HepG2 (cell line): ENCODE measurements around the gene CCDC33. TPM values are rescaled to one million over a fixed set of nuclear protein-coding genes. Genes with fewer than 3 reads are reported as not detected.

Experiments used
- ATAC-seq: fragments of 200-7000 bp; cut with Tn5 transposase; 3 replicates; pipeline ENCODE4 v1.9.1; 2020; ENCODE audit warnings: mild to moderate bottlenecking, moderate library complexity
- BruUV-seq: library from RNA; stranded (reverse); fragments of 400-500 nt; replicated peaks from 2 replicates; lab custom pipeline; 2021; lab: Mats Ljungman, UMichigan
- CTCF ChIA-PET: fragments of 300-600 bp; formaldehyde crosslinking; extraction: SDS; loops from one replicate; lab custom pipeline; 2021; ENCODE audit warnings: low total read pairs, inconsistent platforms, low intra/inter-chr PET ratio; lab: Yijun Ruan, JAX
- POLR2A ChIA-PET: fragments of 350-600 bp; sonication (Branson Sonifier 250); formaldehyde crosslinking; loops from one replicate; lab custom pipeline; 2020; ENCODE audit warnings: antibody characterized with exemption, inconsistent platforms; lab: Yijun Ruan, JAX
- DNase-seq: peaks from one replicate; pipeline ENCODE4 v3.0.0-alpha.2; 2015; ENCODE audit warnings: low spot score
- FAIRE-seq: peaks from 3 replicates; lab custom pipeline; 2011; peaks lifted over from hg19 to GRCh38; lab: Jason Lieb, UNC
- H2AFZ ChIP-seq: one replicate; pipeline ENCODE4 v1.6.1; 2011; ENCODE audit warnings: low read length, inconsistent platforms
- H3K27ac ChIP-seq: fragments of 300-600 bp; 3 replicates; pipeline ENCODE4 v1.8.0; 2011; ENCODE audit warnings: mixed run types, mild to moderate bottlenecking, mixed read lengths, low read length, inconsistent platforms; ENCODE audit not compliant: insufficient read depth; ENCODE audit errors: extremely low read length
- H3K27me3 ChIP-seq, 2 experiments: fragments of 200-600 bp in 1 of 2; 2 replicates in 1 of 2; 3 replicates in 1 of 2; pipeline versions ENCODE4 v1.6.0 to v1.8.0; 2011; ENCODE audit warnings: low read length in 2 of 2, mild to moderate bottlenecking in 2 of 2, moderate library complexity in 2 of 2, inconsistent platforms in 1 of 2; ENCODE audit not compliant: insufficient read depth in 2 of 2, control insufficient read depth in 1 of 2
- H3K36me3 ChIP-seq, 2 experiments: fragments of 200-600 bp in 1 of 2; replicated peaks in 1 of 2; 2 replicates in 1 of 2; 3 replicates in 1 of 2; pipeline versions ENCODE4 v1.5.1 to v1.8.0; 2011; ENCODE audit warnings: low read length in 2 of 2, inconsistent platforms in 1 of 2; ENCODE audit not compliant: insufficient read depth in 2 of 2, control insufficient read depth in 1 of 2
- H3K4me1 ChIP-seq: 2 replicates; pipeline ENCODE4 v1.5.1; 2012; ENCODE audit warnings: low read length, inconsistent platforms; ENCODE audit not compliant: insufficient read depth
- H3K4me2 ChIP-seq: 2 replicates; pipeline ENCODE4 v1.6.0; 2011; ENCODE audit warnings: low read depth, low read length, inconsistent platforms
- H3K4me3 ChIP-seq, 3 experiments: fragments of 200-600 bp in 1 of 3; sonication (generic), shearing (Covaris generic) in 1 of 3; replicated peaks in 1 of 3; 2 replicates each; pipeline ENCODE4 v1.5.1; 2011 to 2016; ENCODE audit warnings: low read length in 3 of 3, inconsistent platforms in 2 of 3, low read depth in 2 of 3, mild to moderate bottlenecking in 2 of 3, control low read depth in 1 of 3, mixed read lengths in 1 of 3; ENCODE audit not compliant: insufficient read depth in 1 of 3
- H3K79me2 ChIP-seq: one replicate; pipeline ENCODE4 v1.6.1; 2011; ENCODE audit warnings: low read length, inconsistent platforms; ENCODE audit not compliant: insufficient read depth
- H3K9ac ChIP-seq: 2 replicates; pipeline ENCODE4 v1.6.0; 2011; ENCODE audit warnings: mild to moderate bottlenecking, low read depth, low read length, inconsistent platforms; ENCODE audit not compliant: insufficient read depth
- H3K9me3 ChIP-seq: 2 replicates; pipeline ENCODE4 v1.5.1; 2012; ENCODE audit warnings: mild to moderate bottlenecking, low read length
- H4K20me1 ChIP-seq: 2 replicates; pipeline ENCODE4 v1.6.0; 2011; ENCODE audit warnings: inconsistent platforms, mild to moderate bottlenecking, low read length, moderate library complexity; ENCODE audit not compliant: insufficient read depth
- FOXP1 ChIP-seq, 2 experiments: fragments of 450-650 bp in 1 of 2; IDR thresholded peaks; 2 replicates each; pipeline ENCODE4 v1.6.1; 2017 to 2018; ENCODE audit warnings: antibody characterized with exemption in 1 of 2
- HDAC1 ChIP-seq: sonication (generic); formaldehyde crosslinking; IDR thresholded peaks from 2 replicates; pipeline ENCODE4 v1.5.1; 2020; ENCODE audit warnings: mild to moderate bottlenecking, missing genetic modification reagents
- KLF12 ChIP-seq: sonication (generic); formaldehyde crosslinking; IDR thresholded peaks from 2 replicates; pipeline ENCODE4 v1.4.0; 2020; ENCODE audit warnings: missing genetic modification reagents, borderline replicate concordance
- PAX8 ChIP-seq: sonication (generic); formaldehyde crosslinking; IDR thresholded peaks from 2 replicates; pipeline ENCODE4 v1.8.0; 2022; ENCODE audit warnings: mild to moderate bottlenecking, missing genetic modification reagents, borderline replicate concordance
- REL ChIP-seq: sonication (generic); formaldehyde crosslinking; conservative IDR thresholded peaks from 2 replicates; pipeline ENCODE4 v1.8.0; 2022; ENCODE audit warnings: mild to moderate bottlenecking, missing genetic modification reagents, moderate library complexity
- ZBTB1 ChIP-seq: sonication (generic); formaldehyde crosslinking; IDR thresholded peaks from 2 replicates; pipeline ENCODE4 v1.4.0; 2020; ENCODE audit warnings: missing genetic modification reagents, borderline replicate concordance
- WGBS: methylation state at CpG from one replicate; pipeline ENCODE4 v1.1.6; 2017; ENCODE audit warnings: low lambda C conversion rate; 5-methylcytosine and 5-hydroxymethylcytosine counted together
- in situ Hi-C: cut with HindIII; loops from 2 replicates; pipeline ENCODE4 v1.10.0; 2017; ENCODE audit warnings: low pct_unique_long_range_greater_than_20kb; ENCODE audit not compliant: extremely low pct_ligation_motif_present
- intact Hi-C: fragments of 100-400 bp; cut with micrococcal nuclease; formaldehyde crosslinking; loops from one replicate; pipeline ENCODE4 v1.10.0; 2022; ENCODE audit not compliant: unreplicated experiment
- polyA plus RNA-seq, 8 experiments: library from polyadenylated mRNA; depleted of rRNA in 3 of 8; stranded (reverse) in 7 of 8; unstranded in 1 of 8; fragments of >200 nt; fragmentation: Illumina TruSeq in 4 of 8; extraction: Trizol in 4 of 8; gene quantifications; 2 replicates each; pipeline versions ENCODE4 v1.2.1 to v1.2.3, GENCODE V29; 2011 to 2016; ENCODE audit warnings: low read depth in 4 of 8, missing spikeins in 1 of 8, mixed read lengths in 1 of 8; ENCODE audit not compliant: insufficient read depth in 1 of 8
- total RNA-seq, 5 experiments: library from RNA; depleted of rRNA; stranded (reverse); fragments of >200 nt; fragmentation: Illumina TruSeq; extraction: Trizol; gene quantifications; 2 replicates each; pipeline ENCODE4 v1.2.3, GENCODE V29; 2016; ENCODE audit warnings: low read depth in 1 of 5
- TF ChIP-seq, protein P1 (sequence below): sonication (generic); formaldehyde crosslinking; IDR thresholded peaks from 2 replicates; pipeline ENCODE4 v1.8.1; 2023; ENCODE audit warnings: missing genetic modification reagents, inconsistent platforms, borderline replicate concordance

CCDC33 gene
- total and polyA plus RNA-seq, 2 of the 13 experiments (the other 11 are each of a cell fraction or from before 2014, with no cell fraction given): 0.30 TPM; not detected in 1

DNA sequence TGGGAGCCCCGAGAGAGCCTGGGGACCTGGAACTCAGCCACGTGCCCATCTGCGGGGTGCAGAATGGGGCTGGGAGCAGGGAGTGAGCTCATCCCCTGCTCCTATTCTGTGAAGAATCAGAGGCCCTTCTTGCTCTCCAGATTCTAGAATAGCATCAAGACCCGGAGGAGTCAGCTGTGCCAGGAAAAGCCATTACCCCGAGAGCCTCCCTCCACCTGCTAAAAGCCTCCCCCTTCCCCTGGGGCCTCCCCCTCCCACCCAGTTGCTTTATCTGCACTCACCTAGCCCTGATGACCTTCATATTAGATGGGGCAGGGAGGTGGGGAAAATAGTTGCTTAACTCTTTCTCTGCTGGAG, 23.1 kb downstream of the CCDC33 start (continued):
- TF ChIP-seq, protein P1, sequence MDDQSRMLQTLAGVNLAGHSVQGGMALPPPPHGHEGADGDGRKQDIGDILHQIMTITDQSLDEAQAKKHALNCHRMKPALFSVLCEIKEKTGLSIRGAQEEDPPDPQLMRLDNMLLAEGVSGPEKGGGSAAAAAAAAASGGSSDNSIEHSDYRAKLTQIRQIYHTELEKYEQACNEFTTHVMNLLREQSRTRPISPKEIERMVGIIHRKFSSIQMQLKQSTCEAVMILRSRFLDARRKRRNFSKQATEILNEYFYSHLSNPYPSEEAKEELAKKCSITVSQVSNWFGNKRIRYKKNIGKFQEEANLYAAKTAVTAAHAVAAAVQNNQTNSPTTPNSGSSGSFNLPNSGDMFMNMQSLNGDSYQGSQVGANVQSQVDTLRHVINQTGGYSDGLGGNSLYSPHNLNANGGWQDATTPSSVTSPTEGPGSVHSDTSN (CRISPR knock-in tag): no peak

DNA sequence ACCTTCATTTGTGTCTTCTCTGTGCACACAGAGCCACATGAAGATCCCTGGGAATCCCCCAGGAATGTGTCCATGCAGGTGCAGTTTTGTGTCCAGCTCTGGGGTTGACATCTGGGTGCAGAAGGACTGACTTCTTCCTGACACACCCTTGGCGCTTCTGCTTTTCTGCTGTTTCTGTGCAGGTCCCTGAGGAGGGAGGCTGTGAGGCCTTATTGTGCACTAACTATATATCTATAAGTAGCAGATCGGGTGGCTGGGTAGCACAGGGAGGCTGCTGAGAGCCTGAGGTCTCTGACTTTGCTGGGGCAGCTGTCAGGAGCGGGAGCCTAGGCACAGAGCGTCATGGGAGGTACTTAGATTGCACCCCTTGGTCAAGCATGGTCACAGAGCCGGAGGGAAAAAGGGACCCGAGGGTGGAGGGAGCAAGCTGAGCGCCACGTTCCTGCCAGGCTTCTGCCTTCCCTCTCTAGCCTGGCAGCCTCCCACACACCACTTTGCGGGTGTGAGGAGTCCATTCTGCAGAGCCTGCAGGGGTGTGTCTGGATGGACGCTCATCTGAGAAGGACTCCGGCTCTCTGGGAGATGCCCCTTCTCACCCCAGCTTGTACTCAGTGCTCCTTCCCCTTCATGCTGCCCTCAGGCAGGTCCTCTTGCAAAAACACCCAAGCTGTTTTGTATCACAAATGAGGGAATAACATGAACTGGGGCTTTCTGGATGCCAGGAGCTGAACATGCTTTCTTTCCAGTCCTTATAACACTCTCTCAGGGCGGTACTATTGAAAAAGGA, 23.9 kb downstream of the CCDC33 start:
- no peaks in the 10 kb centered on the region for H3K4me1 ChIP-seq
- no peaks in the 10 kb centered on the region for H4K20me1 ChIP-seq
- H3K27ac ChIP-seq: no peak overlapping the region
- peaks cover 8 to 58% of the 10 kb centered on the region in 2 experiments; a peak in 4 of 5 replicates for H3K27me3 ChIP-seq
- H3K9ac ChIP-seq: no peak overlapping the region
- ATAC-seq (no peak), FAIRE-seq (no peak), DNase-seq (no peak)
- no TSS peak for BruUV-seq
- in situ Hi-C loops: no loop called here
- ChIA-PET CTCF (no interaction called here), POLR2A (no interaction called here)
- no peak for TF ChIP-seq HDAC1 (CRISPR knock-in tag)
- TF ChIP-seq FOXP1 (IDR thresholded peaks at IDR 0.05): no peak
- TF ChIP-seq FOXP1 (CRISPR knock-in tag; IDR thresholded peaks at IDR 0.05): no peak
- H3K36me3 ChIP-seq: no peaks in the 10 kb centered on the region
- WGBS: 4% methylated on average over 9 of the region's 12 CpGs
- intact Hi-C loops: no loop called here
- H3K79me2 ChIP-seq: no peaks in the 10 kb centered on the region
- no peak overlapping the region for H3K4me3 ChIP-seq
- H3K4me2 ChIP-seq: no peak overlapping the region
- H3K9me3 ChIP-seq: no peaks in the 10 kb centered on the region
- no peak overlapping the region for H2AFZ ChIP-seq

DNA sequence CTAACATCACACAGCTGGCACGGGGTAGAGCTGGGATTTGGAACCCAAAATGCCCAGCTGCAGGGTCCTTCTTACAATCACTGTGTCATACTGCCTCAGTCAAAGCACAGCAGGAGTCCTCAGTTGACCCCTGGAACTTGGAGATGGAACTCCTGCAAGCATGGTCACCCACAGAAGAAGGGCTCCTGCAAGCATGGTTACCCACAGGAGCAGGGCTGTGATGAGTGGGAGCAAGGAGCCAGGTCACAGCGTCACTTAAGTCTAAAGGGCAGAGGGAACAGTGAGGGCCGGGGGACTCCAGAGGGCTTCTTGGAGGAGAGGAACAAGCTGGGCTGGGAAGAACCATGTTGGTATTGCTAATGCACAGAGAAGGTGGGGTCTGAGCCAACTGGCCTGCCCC, 24.9 kb downstream of the CCDC33 start:
- Histone ChIP-seq H3K36me3 (no peaks in the 10 kb centered on the region), H3K9me3 (no peaks in the 10 kb centered on the region), H3K4me2 (no peak overlapping the region), H3K79me2 (no peaks in the 10 kb centered on the region)
- no TSS peak for BruUV-seq
- FAIRE-seq (no peak), DNase-seq (no peak), ATAC-seq (no peak)
- in situ Hi-C loops (no loop called here), intact Hi-C loops (no loop called here)
- POLR2A ChIA-PET: no interaction called here
- TF ChIP-seq PAX8 (CRISPR knock-in tag): no peak
- TF ChIP-seq ZBTB1 (CRISPR knock-in tag): no peak
- no peak for TF ChIP-seq REL
- no peak for TF ChIP-seq KLF12 (CRISPR knock-in tag)
- TF ChIP-seq, all 625 proteins: peak for 0
- H3K27ac ChIP-seq: no peak overlapping the region
- H4K20me1 ChIP-seq: no peaks in the 10 kb centered on the region
- H2AFZ ChIP-seq: no peak overlapping the region
- no peak overlapping the region for H3K4me3 ChIP-seq
- peaks cover 8 to 49% of the 10 kb centered on the region in 2 experiments; a peak in 4 of 5 replicates for H3K27me3 ChIP-seq
- WGBS: 0% methylated on average over 3 of the region's 3 CpGs
- no peaks in the 10 kb centered on the region for H3K4me1 ChIP-seq
- CTCF ChIA-PET: no interaction called here
- no peak overlapping the region for H3K9ac ChIP-seq
